GM19035 (cell line): Measurements from ENCODE around the gene METRN.
"Not testable (repeated sequence)": the region's sequence is repeated elsewhere in the genome, so short reads cannot be mapped to it uniquely, and the experiment has no call there.

ENCODE experiments used
- ATAC-seq: cut with Tn5 transposase; IDR thresholded peaks from one replicate; pipeline ENCODE4 v1.9.1; 2021; ENCODE audit not compliant: unreplicated experiment

METRN gene

DNA sequence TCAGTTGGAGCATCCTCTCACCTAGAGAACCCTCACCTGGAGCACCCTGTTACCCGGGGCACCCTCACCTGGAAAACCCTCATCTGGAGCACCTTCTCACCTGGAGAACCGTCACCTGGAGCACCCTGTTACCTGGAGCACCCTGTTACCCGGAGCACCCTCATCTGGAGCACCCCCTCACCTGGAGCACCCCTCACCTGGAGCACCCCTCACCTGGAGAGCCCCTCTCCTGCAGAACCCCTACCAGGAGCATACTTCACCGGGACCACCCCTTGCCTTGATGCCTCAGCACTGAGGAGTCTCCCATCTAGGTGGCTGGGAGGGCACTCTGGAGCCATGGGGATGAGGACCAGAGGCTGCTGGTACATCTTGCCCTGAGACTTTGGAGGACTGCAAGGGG lies 6.0 kb upstream of the METRN start:
- no peak for ATAC-seq

DNA sequence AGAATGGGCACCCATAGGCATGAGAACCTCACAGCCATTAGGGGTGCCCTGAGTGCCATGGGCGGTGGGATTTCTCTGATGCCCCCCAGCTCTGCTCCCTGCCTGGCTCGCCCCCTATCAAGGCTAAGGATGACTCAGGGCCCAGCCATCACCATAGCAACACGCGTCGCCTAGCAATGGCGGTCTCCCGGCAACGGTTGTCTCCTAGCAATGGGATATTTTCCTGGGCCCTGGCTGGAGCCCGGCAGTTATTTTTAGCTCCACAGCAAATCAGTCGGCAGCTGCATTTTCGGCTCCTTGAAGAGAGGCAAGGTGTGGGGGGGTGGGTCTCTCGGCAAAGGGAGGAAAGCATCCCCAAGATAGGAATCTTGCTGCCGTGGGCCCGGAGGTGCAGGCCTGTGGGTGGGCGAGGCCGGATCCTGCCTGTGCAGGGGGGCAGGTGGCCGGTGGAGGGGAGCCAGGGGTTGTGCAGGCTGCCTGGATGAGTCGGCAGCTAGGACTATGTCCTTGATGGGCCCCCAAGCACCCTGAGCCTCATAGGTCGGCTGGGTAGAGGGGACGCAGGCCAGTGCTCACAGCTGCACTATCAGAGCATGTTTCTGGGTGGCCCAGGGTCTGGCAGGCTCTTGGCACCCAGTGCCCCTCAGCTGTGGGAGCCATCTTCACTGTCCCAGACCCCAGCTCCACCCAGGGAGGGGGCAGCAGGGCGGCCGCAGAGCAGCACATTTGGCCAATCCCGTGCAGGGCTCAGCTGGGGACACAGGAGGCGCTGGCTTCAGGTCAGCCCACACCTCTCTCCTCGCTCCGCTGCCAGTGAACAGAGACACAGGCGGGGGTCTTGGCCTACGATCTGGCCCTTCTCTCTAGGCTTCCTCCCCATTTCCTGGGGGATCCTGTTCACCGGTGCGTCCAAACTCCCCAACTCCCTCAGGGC lies 5.1 kb upstream of the METRN start:
- ATAC-seq: no peak

DNA sequence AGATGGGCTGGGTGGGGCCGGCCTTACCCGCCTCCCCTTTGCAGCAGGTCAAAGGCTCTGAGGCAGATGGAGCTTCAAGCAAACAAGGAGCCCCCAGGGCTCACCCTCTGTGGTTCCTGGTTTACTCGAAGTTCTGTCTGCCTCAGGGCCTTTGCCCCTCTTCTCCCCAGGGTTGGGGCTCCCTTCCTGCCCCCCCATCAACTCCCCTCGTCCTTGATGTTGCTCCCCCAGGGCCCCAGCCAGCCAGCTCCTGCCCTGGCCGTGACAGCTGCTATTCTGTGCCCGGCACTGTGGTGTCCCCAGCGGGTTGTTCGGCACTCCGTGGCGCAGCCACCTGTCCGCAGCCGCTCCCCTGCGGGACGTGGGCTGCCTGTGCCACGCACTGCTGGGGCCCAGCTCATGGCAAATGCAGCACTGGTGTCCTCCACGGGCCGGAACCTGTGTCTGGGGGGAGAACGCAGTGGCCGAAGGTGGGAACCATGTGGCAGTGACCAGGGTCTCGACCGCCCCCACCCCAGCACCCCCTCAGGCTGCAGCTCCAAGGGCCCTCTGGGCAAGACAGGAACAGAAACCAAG lies 4.3 kb upstream of the METRN start:
- ATAC-seq: no peak

DNA sequence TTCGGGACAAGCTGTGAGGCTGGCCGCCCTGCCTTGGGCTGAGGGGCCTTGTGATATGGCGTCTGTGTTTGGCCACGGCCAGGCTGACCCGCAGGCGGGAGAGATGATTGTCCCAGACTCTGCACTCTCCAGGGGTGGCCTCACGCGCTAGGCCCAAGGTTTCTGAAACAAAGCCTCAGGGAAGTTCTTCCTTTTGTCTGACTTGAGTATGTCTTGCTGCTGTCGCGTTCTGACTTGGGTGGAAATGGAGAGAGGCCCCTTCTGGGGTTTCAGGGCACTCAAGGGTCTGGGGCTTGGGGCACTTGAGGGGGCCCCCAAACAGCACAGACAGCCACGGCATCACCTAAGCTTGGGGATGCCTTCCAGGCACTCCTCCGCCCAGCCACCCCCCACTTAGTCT lies 3.8 kb upstream of the METRN start:
- no peak for ATAC-seq

DNA sequence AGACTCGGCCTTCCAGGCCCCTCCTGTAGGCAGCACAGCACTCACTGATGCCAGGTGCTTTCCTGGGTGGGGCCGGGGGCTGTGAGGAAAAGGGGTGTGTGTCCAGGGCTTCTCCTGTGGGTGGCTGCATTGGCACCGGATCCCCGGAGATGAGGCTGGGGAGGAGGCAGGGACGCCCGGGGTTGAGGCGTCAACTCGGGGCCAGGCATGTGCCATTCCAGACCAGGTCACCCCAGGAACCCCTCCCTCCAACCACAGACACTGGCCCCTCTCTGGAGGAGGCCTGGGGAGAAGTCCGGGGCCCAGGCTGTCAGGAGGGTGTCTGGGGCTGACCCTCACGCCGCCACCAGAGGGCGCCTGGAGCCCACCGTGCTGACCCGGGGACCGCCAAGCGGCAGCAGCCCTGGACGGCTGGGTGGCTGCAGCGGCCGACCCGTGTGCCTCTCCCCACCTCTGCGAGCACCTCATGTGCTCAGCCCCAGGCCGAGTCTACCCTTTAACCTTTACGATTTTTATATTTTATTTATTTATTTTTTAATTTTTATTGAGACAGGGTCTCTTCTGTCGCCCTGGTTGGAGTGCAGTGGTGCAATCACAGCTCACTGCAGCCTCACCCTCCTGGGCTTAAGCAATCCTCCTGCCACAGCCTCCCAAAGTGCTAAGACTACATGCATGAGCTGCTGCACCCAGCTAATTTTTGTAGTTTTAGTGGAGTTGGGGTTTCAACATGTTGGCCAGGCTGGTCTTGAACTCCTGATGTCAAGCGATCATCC lies 3.2 kb upstream of the METRN start:
- no peak for ATAC-seq

DNA sequence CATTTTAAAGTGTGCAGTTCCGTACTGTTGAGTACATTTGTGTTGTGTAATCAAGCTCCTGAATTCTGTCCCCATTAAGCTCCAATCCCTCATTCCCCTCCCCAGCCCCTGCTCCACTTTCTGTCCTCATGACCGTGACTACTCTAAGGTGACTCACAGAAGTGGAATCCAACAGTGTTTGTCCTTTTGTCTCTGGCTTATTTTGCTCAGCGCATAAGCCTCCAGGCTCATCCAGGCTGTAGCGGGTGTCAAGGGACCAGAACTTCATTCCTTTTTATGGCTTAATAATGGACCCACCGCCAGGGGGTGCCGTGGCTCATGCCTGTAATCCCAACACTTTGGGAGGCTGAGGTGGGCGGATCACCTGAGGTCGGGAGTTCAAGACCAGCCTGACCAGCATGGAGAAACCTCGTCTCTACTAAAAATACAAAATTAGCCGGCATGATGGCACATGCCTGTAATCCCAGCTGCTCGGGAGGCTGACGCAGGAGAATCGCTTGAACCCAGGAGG lies 2.1 kb upstream of the METRN start:
- ATAC-seq: not testable (repeated sequence)

DNA sequence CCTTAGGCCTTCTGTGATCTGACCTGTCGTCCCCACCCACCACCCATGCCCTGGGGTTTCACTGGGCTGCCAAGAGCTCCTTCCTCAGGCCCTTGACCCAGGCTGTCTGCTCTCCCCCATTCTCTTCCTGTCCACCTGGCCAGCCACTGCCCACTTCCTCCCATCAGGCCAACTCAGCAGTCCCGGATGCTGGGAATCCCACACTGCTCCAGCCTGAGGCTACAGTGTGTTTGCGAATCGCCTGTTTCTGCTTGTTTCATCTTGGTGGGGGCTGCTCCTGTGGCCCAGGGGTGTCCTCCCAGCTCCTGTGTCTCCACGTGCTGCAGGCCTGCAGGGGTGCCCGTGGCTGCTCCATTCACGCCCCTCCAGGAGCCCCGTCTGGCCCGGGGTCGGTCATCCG lies 839 bp upstream of the METRN start:
- no peak for ATAC-seq

DNA sequence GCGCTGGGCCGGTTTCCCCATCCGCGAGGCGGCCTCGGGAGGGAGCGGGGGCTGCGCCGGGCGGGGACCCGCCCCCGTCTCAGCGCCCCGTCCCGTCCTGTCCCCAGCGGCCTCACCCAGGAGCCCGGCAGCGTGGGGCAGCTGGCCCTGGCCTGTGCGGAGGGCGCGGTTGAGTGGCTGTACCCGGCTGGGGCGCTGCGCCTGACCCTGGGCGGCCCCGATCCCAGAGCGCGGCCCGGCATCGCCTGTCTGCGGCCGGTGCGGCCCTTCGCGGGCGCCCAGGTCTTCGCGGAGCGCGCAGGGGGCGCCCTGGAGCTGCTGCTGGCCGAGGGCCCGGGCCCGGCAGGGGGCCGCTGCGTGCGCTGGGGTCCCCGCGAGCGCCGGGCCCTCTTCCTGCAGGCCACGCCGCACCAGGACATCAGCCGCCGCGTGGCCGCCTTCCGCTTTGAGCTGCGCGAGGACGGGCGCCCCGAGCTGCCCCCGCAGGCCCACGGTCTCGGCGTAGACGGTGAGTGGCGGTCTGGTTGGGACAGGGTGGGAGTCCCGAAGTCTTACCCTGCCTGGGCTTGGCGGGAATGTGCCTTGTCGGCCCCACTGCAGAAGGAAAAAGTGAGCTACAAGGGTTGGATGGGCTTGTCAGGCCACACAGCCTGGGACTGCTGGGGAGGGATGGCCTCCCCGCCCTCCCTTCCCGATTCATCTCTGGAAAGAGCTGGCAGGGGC lies 720 bp downstream of the METRN start:
- ATAC-seq: peak; percentile 23

DNA sequence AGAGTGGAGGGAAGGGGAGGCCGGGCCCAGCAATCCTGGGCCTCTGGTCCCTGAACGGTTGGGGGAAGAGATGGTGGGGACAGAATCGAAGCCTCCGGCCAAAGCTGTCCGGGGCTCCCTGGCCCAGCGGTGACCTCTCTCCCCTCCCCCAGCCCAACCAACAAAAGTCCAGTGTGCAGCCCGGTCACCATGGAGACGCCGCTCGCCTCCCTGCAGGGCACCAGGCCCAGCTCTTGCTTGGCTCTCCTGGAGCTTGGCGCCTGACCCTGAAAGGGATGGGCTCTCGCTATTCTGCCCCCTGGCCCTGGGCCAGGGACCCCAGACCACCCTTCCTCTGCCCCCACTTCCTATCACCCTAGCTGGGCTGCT lies 1.3 kb downstream of the METRN start:
- ATAC-seq: no peak

DNA sequence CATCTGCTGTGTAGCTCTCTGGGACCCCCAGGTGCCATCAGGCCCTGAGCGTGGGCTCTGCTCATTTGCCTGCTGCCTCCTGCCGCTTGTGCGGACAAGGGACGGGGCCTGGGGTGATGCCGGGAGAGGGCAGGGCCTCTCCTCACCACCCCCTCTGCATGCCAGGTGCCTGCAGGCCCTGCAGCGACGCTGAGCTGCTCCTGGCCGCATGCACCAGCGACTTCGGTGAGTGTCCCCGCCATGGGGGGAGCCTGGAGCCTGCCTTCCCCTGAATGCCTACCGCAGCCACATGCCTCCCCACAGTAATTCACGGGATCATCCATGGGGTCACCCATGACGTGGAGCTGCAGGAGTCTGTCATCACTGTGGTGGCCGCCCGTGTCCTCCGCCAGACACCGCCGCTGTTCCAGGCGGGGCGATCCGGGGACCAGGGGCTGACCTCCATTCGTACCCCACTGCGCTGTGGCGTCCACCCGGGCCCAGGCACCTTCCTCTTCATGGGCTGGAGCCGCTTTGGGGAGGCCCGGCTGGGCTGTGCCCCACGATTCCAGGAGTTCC lies 1.9 kb downstream of the METRN start:
- no peak for ATAC-seq

DNA sequence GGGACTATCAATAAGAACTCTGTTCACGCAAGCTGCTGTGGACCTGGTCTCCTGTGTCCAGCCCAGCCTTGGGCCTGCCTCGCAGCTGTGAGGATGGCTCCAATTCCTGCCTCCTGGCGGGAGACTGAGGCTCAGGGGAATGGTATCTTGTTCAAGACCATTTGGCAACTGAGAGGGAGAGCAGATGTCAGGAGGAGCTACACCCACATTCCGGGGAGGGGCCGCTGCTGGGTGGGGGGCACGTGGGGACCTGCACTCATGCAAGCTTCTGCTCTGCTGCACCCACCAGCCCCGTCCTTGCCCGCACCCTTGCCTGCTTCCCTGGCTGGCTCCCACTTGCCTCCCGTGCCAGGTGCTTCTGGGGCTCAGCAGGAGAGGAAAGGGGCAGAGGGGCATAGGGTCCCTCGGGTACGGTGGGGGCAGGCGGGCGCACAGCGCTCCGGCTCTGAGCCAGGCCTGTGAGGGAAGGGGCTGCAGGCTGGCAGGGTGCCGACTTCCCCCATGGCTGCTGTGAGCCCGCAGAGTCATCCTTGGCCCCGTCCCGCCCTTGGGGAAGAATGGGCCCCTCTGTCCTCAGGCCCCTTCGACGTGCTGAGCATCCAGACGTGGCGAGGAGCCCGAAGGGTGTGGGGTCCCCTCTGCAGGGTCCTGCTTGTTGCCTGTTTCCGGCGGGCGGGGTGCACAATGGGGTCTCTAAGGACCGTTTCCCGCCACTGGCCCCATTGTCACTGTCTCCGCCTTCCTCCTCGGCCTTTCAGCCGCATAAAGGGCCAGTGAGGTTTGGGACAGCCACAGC lies 2.7 kb downstream of the METRN start:
- ATAC-seq: no peak

DNA sequence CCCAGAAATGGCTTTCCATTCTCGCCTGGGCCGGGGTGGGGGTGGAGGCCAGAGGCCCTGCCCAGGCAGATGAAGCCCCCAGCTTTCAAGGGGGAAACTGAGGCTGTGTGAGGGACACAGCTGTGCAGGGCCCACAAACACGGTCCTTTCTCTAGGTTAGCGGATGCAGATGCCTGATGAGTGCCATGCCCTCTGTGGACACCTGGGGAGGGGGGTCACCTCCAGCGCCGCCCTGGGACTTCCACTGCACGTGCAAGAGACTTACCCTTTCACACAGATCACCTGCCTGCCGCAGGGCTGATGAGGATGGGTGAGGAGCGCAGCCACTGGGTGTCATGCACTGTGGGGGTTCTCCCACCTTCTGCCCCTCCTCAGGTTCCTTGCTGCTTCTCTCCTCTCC lies 3.5 kb downstream of the METRN start:
- no peak for ATAC-seq

DNA sequence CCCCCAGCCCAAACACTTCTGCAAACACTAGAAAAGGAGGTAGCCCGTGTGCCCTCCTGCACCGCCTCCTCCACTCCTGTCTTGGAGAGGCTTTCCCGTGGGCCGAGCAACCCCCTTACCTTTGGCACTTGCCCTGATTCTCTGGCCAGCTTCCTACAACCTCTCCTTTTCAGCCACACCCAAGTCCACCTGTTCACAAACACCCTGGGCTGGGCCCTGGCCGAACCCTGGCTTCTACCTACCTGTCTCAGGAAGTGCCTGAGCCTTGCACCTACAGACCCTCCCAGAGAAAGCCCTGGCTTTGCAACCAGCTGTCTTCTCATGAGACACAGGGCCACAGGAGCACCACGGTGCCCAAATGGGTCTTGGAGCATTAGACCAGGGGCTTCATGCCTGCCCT lies 4.0 kb downstream of the METRN start:
- ATAC-seq: no peak

DNA sequence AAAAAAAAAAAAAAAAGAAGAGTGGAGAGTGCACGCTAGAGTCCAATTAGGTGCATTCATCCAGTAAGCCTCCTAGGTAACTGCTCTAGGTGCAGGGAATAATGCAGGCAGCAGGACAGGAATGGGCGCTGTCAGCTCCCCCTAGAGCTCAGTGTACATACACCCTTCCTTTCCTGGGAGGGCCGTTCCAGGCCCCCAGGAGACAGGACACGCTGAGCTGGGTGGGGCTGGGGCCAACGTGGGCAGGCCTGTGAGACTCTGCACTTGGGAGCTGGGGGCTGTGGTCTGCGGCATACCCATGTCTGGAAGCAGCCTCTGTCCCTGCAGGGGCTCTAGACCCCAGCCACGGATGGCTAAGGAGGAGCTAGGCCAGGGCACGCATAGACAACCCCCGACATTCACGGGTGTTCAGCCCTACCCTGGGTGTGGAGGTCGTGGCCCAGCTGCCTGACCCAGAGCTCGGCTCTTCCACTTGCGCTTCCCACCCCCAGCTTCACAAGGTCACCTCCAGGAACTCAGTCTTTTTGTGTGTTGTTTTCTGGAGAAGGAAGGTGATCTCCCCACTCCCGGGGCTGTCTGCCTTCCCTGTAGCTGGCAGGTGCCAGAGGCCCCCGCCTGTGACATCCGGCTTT lies 5.0 kb downstream of the METRN start:
- no peak for ATAC-seq

DNA sequence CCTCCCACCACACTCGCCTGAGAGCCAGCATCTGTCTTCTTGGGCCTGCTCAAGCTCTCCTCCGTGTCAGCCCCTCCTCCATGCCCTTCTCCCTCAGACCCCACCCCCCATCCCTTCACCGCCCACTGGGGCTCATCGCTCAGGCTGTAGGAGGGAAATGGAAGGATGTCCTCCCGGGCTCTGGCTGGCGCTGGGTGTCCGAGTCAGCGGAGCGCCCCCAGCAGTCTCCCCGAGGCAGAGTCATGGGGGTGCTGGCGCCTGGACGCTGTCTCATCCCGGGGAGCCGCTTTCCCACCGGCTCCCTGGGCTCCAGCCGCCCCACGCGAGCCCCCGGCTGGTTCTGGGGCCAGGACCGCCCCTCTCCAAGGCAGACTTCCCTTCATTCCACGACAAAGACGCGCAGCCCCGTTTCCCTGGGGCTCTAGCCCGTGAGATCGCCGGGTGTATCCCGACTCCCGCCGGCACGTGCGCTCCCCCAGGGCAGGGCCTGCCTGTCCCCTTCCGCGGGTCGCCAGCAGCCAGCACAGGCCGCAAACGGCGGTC lies 5.6 kb downstream of the METRN start:
- ATAC-seq: peak; percentile 14

DNA sequence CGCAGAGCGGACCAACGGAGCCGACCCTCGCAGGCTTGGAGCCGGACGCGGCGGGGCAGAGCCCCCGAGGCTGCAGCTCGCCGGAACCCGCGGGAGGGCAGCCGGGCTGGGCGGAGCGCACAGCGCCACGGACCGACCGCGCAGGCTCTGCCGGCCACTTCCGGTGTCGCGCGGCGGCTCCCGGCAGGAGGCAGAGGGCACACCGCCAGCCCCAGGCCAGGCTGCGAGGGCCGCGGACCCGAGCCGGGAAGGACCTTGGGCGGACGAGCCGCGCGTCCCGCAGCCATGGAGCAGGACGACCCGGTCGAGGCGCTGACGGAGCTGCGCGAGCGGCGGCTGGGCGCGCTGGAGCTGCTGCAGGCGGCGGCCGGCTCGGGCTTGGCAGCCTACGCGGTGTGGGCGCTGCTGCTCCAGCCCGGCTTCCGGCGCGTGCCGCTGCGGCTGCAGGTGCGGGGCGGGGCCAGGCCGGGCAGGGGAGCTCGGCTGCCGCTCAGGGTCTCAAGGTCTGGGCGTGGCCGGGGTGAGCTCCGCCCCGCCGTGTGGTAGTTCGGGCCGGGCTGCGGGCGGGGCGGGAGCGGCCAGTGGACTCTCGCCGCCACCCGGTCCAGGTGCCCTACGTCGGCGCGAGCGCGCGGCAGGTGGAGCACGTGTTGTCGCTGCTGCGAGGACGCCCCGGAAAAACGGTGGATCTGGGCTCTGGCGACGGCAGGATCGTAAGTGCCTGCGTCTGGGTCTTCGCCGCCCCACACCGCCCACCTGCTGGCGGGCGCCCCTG lies 6.3 kb downstream of the METRN start, which contains the start of gene ANTKMT:
Gene ANTKMT (plus strand): TSS at position 157 of the 775 bp plus-strand sequence. CDS start 129 bp downstream, at position 286.
- ATAC-seq: peak; percentile 66

DNA sequence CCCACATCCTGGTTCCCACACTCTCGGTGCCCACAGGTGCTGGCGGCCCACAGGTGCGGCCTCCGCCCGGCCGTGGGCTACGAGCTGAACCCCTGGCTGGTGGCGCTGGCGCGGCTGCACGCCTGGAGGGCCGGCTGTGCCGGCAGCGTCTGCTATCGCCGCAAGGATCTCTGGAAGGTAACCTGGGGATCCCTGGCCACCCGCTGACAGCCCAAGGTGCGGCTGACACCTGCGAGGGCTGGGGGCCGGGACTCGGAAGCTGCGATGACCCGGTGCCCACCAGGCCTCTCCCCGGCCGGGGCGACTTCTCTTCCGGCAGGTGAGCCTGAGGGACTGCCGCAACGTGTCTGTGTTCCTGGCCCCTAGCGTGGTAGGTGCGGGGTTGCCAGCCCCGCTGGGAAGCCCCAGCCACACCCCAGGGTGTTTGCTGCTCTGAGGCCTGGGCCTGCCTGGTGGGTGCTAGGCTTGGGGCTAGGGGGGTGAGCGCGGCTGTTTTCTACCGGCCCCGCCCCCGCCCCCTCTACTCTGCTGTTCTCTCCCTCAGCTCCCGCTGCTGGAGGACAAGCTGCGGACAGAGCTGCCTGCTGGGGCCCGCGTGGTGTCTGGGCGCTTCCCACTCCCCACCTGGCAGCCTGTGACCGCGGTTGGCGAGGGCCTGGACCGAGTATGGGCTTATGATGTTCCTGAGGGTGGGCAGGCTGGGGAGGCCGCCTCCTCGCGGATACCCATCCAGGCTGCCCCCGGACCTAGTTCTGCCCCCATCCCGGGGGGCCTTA lies 7.0 kb downstream of the METRN start:
- no peak for ATAC-seq
